ENCODE measurements around the gene ST8SIA1. TPM values are rescaled to one million over a fixed set of nuclear protein-coding genes. Genes with fewer than 3 reads are reported as not detected.

ST8SIA1 gene
- polyA plus RNA-seq, 1 donor from 2014 or later: 22.5 TPM

GRCh38 chr12:22333186-22333712 is 1.3 kb downstream of the ST8SIA1 start:
- Histone ChIP-seq H3F3A (ENCODE audit: insufficient read depth, low read length, poor library complexity, severe bottlenecking) (no peaks in the 10 kb centered on the region), H3K4me2 (ENCODE audit: low read length) (peak overlapping the region; percentile 82), H3K9me3 (ENCODE audit: low read length) (no peaks in the 10 kb centered on the region), H3K79me2 (replicated peaks; ENCODE audit: insufficient read depth, low read length) (peaks cover 40% of the 10 kb centered on the region), H3K9me2 (ENCODE audit: insufficient read depth, low read length) (no peaks in the 10 kb centered on the region), H3K27ac (ENCODE audit: low read length) (no peak overlapping the region), H2AFZ (ENCODE audit: low read depth, low read length) (no peak overlapping the region), H3K4me3 (ENCODE audit: low read length) (peak overlapping the region; percentile 84), H3K27me3 (ENCODE audit: insufficient read depth, low read depth, low read length) (no peaks in the 10 kb centered on the region), H3K9ac (ENCODE audit: low read length) (peak overlapping the region; percentile 89), H4K20me1 (ENCODE audit: insufficient read depth) (no peaks in the 10 kb centered on the region), H3K36me3 (ENCODE audit: insufficient read depth, low read length) (no peaks in the 10 kb centered on the region)
- no peak for TF ChIP-seq POLR2AphosphoS5 (IDR thresholded peaks at IDR 0.05)
- no peak for TF ChIP-seq MXI1 (conservative IDR thresholded peaks at IDR 0.05; ENCODE audit: poor library complexity, severe bottlenecking)
- no peak for TF ChIP-seq SMC3 (conservative IDR thresholded peaks at IDR 0.05; ENCODE audit: poor library complexity)
- TF ChIP-seq, protein P1, sequence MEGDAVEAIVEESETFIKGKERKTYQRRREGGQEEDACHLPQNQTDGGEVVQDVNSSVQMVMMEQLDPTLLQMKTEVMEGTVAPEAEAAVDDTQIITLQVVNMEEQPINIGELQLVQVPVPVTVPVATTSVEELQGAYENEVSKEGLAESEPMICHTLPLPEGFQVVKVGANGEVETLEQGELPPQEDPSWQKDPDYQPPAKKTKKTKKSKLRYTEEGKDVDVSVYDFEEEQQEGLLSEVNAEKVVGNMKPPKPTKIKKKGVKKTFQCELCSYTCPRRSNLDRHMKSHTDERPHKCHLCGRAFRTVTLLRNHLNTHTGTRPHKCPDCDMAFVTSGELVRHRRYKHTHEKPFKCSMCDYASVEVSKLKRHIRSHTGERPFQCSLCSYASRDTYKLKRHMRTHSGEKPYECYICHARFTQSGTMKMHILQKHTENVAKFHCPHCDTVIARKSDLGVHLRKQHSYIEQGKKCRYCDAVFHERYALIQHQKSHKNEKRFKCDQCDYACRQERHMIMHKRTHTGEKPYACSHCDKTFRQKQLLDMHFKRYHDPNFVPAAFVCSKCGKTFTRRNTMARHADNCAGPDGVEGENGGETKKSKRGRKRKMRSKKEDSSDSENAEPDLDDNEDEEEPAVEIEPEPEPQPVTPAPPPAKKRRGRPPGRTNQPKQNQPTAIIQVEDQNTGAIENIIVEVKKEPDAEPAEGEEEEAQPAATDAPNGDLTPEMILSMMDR (IDR thresholded peaks at IDR 0.05; ENCODE audit: poor library complexity, severe bottlenecking): no peak
- TF ChIP-seq, protein P2, sequence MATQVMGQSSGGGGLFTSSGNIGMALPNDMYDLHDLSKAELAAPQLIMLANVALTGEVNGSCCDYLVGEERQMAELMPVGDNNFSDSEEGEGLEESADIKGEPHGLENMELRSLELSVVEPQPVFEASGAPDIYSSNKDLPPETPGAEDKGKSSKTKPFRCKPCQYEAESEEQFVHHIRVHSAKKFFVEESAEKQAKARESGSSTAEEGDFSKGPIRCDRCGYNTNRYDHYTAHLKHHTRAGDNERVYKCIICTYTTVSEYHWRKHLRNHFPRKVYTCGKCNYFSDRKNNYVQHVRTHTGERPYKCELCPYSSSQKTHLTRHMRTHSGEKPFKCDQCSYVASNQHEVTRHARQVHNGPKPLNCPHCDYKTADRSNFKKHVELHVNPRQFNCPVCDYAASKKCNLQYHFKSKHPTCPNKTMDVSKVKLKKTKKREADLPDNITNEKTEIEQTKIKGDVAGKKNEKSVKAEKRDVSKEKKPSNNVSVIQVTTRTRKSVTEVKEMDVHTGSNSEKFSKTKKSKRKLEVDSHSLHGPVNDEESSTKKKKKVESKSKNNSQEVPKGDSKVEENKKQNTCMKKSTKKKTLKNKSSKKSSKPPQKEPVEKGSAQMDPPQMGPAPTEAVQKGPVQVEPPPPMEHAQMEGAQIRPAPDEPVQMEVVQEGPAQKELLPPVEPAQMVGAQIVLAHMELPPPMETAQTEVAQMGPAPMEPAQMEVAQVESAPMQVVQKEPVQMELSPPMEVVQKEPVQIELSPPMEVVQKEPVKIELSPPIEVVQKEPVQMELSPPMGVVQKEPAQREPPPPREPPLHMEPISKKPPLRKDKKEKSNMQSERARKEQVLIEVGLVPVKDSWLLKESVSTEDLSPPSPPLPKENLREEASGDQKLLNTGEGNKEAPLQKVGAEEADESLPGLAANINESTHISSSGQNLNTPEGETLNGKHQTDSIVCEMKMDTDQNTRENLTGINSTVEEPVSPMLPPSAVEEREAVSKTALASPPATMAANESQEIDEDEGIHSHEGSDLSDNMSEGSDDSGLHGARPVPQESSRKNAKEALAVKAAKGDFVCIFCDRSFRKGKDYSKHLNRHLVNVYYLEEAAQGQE (IDR thresholded peaks at IDR 0.05; ENCODE audit: borderline replicate concordance): no peak
- no peak for TF ChIP-seq RAD21 (conservative IDR thresholded peaks at IDR 0.05)
- no peak for TF ChIP-seq EZH2 (IDR thresholded peaks at IDR 0.05; ENCODE audit: borderline replicate concordance, insufficient read depth, low read length, poor library complexity, severe bottlenecking)
- TF ChIP-seq EP300 (conservative IDR thresholded peaks at IDR 0.05; ENCODE audit: poor library complexity, severe bottlenecking): no peak
- no peak for TF ChIP-seq TAF1 (IDR thresholded peaks at IDR 0.05; ENCODE audit: low read depth)

DNA sequence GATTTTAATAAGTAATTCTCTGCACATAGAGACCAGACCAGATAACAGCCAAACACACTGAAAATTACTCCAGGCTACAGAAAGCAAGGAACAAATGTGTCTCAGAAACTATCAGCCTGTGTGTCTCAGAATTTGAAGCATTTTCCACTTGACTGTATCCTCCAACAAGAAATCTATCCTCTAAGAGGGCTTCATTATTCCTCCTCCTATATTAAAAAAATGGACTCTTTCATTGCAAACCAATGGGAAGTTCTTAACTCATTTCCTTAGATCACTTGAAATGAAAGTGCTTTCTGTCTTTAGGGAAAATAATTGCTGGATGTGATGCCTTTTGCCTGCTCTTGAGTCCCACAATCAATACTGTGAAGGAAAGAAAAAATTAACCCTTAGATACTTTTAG is 2.3 kb downstream of the ST8SIA1 start:
- Histone ChIP-seq H3K9me3 (ENCODE audit: low read length) (no peaks in the 10 kb centered on the region), H3K4me2 (ENCODE audit: low read length) (peak overlapping the region; percentile 82), H3K27me3 (ENCODE audit: insufficient read depth, low read depth, low read length) (no peaks in the 10 kb centered on the region), H3K27ac (ENCODE audit: low read length) (no peak overlapping the region), H3K36me3 (ENCODE audit: insufficient read depth, low read length) (no peaks in the 10 kb centered on the region), H3F3A (ENCODE audit: insufficient read depth, low read length, poor library complexity, severe bottlenecking) (no peaks in the 10 kb centered on the region), H3K4me3 (ENCODE audit: low read length) (peak overlapping the region; percentile 84), H3K9me2 (ENCODE audit: insufficient read depth, low read length) (no peaks in the 10 kb centered on the region), H2AFZ (ENCODE audit: low read depth, low read length) (no peak overlapping the region), H3K79me2 (replicated peaks; ENCODE audit: insufficient read depth, low read length) (peaks cover 47% of the 10 kb centered on the region), H4K20me1 (ENCODE audit: insufficient read depth) (no peaks in the 10 kb centered on the region), H3K9ac (ENCODE audit: low read length) (no peak overlapping the region)
- TF ChIP-seq TAF1 (IDR thresholded peaks at IDR 0.05; ENCODE audit: low read depth): no peak
- no peak for TF ChIP-seq MXI1 (conservative IDR thresholded peaks at IDR 0.05; ENCODE audit: poor library complexity, severe bottlenecking)
- TF ChIP-seq EZH2 (IDR thresholded peaks at IDR 0.05; ENCODE audit: borderline replicate concordance, insufficient read depth, low read length, poor library complexity, severe bottlenecking): no peak
- TF ChIP-seq SMC3 (conservative IDR thresholded peaks at IDR 0.05; ENCODE audit: poor library complexity): no peak
- TF ChIP-seq POLR2AphosphoS5 (IDR thresholded peaks at IDR 0.05): no peak
- TF ChIP-seq RAD21 (conservative IDR thresholded peaks at IDR 0.05): no peak
- TF ChIP-seq, protein P1 (IDR thresholded peaks at IDR 0.05; ENCODE audit: poor library complexity, severe bottlenecking): no peak

Data from neural cell (in vitro differentiated cells).